Liver (tissue), 3 donors: ENCODE results near the gene RIMBP2.

Experiments used
- ATF3 ChIP-seq: IDR thresholded peaks from 2 replicates; pipeline ENCODE4 v1.6.1; 2016; ENCODE audit warnings: antibody characterized with exemption
- CTCF ChIP-seq: fragments of 150-350 bp; IDR thresholded peaks from 2 replicates; pipeline ENCODE4 v1.5.1; 2017; ENCODE audit warnings: improper control_type of control experiment, low read depth, low read length; ENCODE audit not compliant: missing input control
- EGR1 ChIP-seq, 2 donors: IDR thresholded peaks; 2 replicates each; pipeline ENCODE4 v1.6.1; 2016 to 2018; ENCODE audit warnings: antibody characterized with exemption in 2 of 2, low read depth in 2 of 2
- GABPA ChIP-seq, 2 donors: IDR thresholded peaks in 1 of 2; conservative IDR thresholded peaks in 1 of 2; 2 replicates each; pipeline ENCODE4 v1.6.1; 2016; ENCODE audit warnings: antibody characterized with exemption in 2 of 2, mild to moderate bottlenecking in 1 of 2, moderate library complexity in 1 of 2
- JUND ChIP-seq, 2 donors: IDR thresholded peaks; 2 replicates each; pipeline ENCODE4 v1.6.1; 2016; ENCODE audit warnings: antibody characterized with exemption in 2 of 2
- RAD21 ChIP-seq, 2 donors: IDR thresholded peaks; 2 replicates each; pipeline ENCODE4 v1.6.1; 2016; ENCODE audit warnings: antibody characterized with exemption in 2 of 2, mild to moderate bottlenecking in 2 of 2
- YY1 ChIP-seq: IDR thresholded peaks from 2 replicates; pipeline ENCODE4 v1.6.1; 2016; ENCODE audit warnings: antibody characterized with exemption, mild to moderate bottlenecking
- ZBTB33 ChIP-seq: IDR thresholded peaks from 2 replicates; pipeline ENCODE4 v1.6.1; 2016; ENCODE audit warnings: antibody characterized with exemption
- donor health status: healthy.
- donor health status: healthy.

GRCh38 chr12:130625201-130625600, 90.9 kb downstream of the RIMBP2 start:
- TF ChIP-seq CTCF (no peak), ATF3 (no peak), RAD21 (IDR thresholded peaks at IDR 0.05) (no peak), YY1 (no peak), EGR1 (IDR thresholded peaks at IDR 0.05; ENCODE audit: low read depth in 2 of 2) (no peak), GABPA (IDR thresholded peaks at IDR 0.05 in 1 of 2, conservative IDR thresholded peaks at IDR 0.05 in 1 of 2) (no peak), JUND (IDR thresholded peaks at IDR 0.05) (no peak), ZBTB33 (no peak)
